EL (cell line): ENCODE data around the gene MMP2.

Experiments used
- DNase-seq: peaks from one replicate; pipeline ENCODE4 v3.0.0-alpha.2; 2016

Gene MMP2

GRCh38 chr16:55495616-55496289 lies 16.8 kb downstream of the MMP2 start:
- DNase-seq, result peak; percentile 70

- no peak for DNase-seq
These were observed 17.6 kb downstream of the MMP2 start for GRCh38 chr16:55496509-55497145.

- DNase-seq, result no peak
These were observed 18.6 kb downstream of the MMP2 start for GRCh38 chr16:55497558-55497957.

GRCh38 chr16:55498101-55498500 lies 19.1 kb downstream of the MMP2 start:
- no peak for DNase-seq

GRCh38 chr16:55499281-55499680 lies 20.3 kb downstream of the MMP2 start:
- DNase-seq, result no peak

GRCh38 chr16:55499951-55500529 lies 21.0 kb downstream of the MMP2 start:
- peak; percentile 98 for DNase-seq

- peak; percentile 71 for DNase-seq
These were observed 21.6 kb downstream of the MMP2 start for GRCh38 chr16:55500530-55501011.

GRCh38 chr16:55501549-55502322 lies 22.7 kb downstream of the MMP2 start:
- no peak for DNase-seq

GRCh38 chr16:55502801-55503366 lies 23.9 kb downstream of the MMP2 start:
- DNase-seq, result peak; percentile 87

GRCh38 chr16:55503726-55504550 lies 24.9 kb downstream of the MMP2 start:
- DNase-seq, result no peak

GRCh38 chr16:55505333-55506015 lies 26.5 kb downstream of the MMP2 start:
- DNase-seq, result no peak

- no peak for DNase-seq
These were observed 27.1 kb downstream of the MMP2 start for GRCh38 chr16:55506083-55506482.

- no peak for DNase-seq
These were observed 27.7 kb downstream of the MMP2 start for GRCh38 chr16:55506708-55507107.

- no peak for DNase-seq
These were observed 29.4 kb downstream of the MMP2 start for GRCh38 chr16:55508271-55508921.

- peak; percentile 87 for DNase-seq
These were observed 30.2 kb downstream of the MMP2 start, which contains the start of gene LPCAT2 for GRCh38 chr16:55508941-55509931. Gene LPCAT2 (plus strand): TSS chr16:55509072. CDS start chr16:55509182, 110 bp downstream.

- no peak for DNase-seq
These were observed 31.3 kb downstream of the MMP2 start for GRCh38 chr16:55510185-55510805.

- no peak for DNase-seq
These were observed 33.9 kb downstream of the MMP2 start for GRCh38 chr16:55512941-55513340.

GRCh38 chr16:55513616-55514015 lies 34.6 kb downstream of the MMP2 start:
- no peak for DNase-seq

- DNase-seq, result peak; percentile 49
These were observed 36.1 kb downstream of the MMP2 start for GRCh38 chr16:55515111-55515510.
